NCI-H187 (cell line): ENCODE results near the gene KBTBD4.
"Not testable (repeated sequence)": the region's sequence is repeated elsewhere in the genome, so short reads cannot be mapped to it uniquely, and the experiment has no call there.

Experiments used
- DNase-seq, 2 experiments: peaks; one replicate each; lab custom pipeline; 2025; lab: John Stamatoyannopoulos, UW

KBTBD4 gene

GRCh38 chr11:47560426-47560825, 18.3 kb downstream of the KBTBD4 start:
- DNase-seq = no peak

- DNase-seq = no peak
These were observed 20.1 kb downstream of the KBTBD4 start for GRCh38 chr11:47558695-47559094.

GRCh38 chr11:47557004-47557403, 21.8 kb downstream of the KBTBD4 start:
- DNase-seq = not testable (repeated sequence)

- peak in 1 of 2 experiments; percentile 92 for DNase-seq
These were observed 25.4 kb downstream of the KBTBD4 start for GRCh38 chr11:47553406-47553743.

- DNase-seq = peak; percentile 92 to 93
These were observed 26.0 kb downstream of the KBTBD4 start, which contains the start of gene CELF1 for GRCh38 chr11:47552566-47553405. TSS of gene CELF1 (minus strand) at chr11:47553132. CDS start at chr11:47499523, 53,609 bp downstream.

GRCh38 chr11:47552056-47552565, 26.7 kb downstream of the KBTBD4 start:
- no peak for DNase-seq

- DNase-seq = no peak
These were observed 27.7 kb downstream of the KBTBD4 start for GRCh38 chr11:47551086-47551485.

- no peak for DNase-seq
These were observed 28.3 kb downstream of the KBTBD4 start for GRCh38 chr11:47550288-47551047.

- DNase-seq = not testable (repeated sequence)
These were observed 32.5 kb downstream of the KBTBD4 start for GRCh38 chr11:47546274-47546673.

GRCh38 chr11:47545298-47545697, 33.5 kb downstream of the KBTBD4 start:
- no peak for DNase-seq

- DNase-seq = no peak
These were observed 37.7 kb downstream of the KBTBD4 start for GRCh38 chr11:47541070-47541469.

GRCh38 chr11:47539681-47540039, 39.1 kb downstream of the KBTBD4 start:
- no peak for DNase-seq

GRCh38 chr11:47538741-47539565, 39.8 kb downstream of the KBTBD4 start:
- peak; percentile 23 to 31 for DNase-seq

GRCh38 chr11:47536915-47537314, 41.9 kb downstream of the KBTBD4 start:
- no peak for DNase-seq

GRCh38 chr11:47534704-47535251, 44.0 kb downstream of the KBTBD4 start:
- no peak for DNase-seq

- DNase-seq = no peak
These were observed 45.0 kb downstream of the KBTBD4 start for GRCh38 chr11:47533690-47534151.

- DNase-seq = no peak
These were observed 46.1 kb downstream of the KBTBD4 start for GRCh38 chr11:47532597-47533213.

GRCh38 chr11:47531666-47532065, 47.1 kb downstream of the KBTBD4 start:
- DNase-seq = no peak

GRCh38 chr11:47530721-47531120, 48.0 kb downstream of the KBTBD4 start:
- not testable (repeated sequence) for DNase-seq

- DNase-seq = no peak
These were observed 48.8 kb downstream of the KBTBD4 start for GRCh38 chr11:47529951-47530350.

GRCh38 chr11:47527186-47527585, 51.6 kb downstream of the KBTBD4 start:
- no peak for DNase-seq
